Colonic mucosa (tissue), 4 donors: Measurements from ENCODE around the gene C10orf90. TPM values are rescaled to one million over a fixed set of nuclear protein-coding genes. Genes with fewer than 3 reads are reported as not detected.

Experiments
- DNase-seq: peaks from one replicate; pipeline ENCODE4 v3.0.0-alpha.2; 2020
- H3K27ac ChIP-seq: fragments of 200-600 bp; one replicate; pipeline ENCODE4 v1.8.0; 2021
- H3K27me3 ChIP-seq: fragments of 200-600 bp; one replicate; pipeline ENCODE4 v1.8.0; 2021
- H3K36me3 ChIP-seq: fragments of 200-600 bp; one replicate; pipeline ENCODE4 v1.8.0; 2021
- H3K4me1 ChIP-seq: fragments of 200-600 bp; one replicate; pipeline ENCODE4 v1.8.0; 2021; ENCODE audit warnings: mild to moderate bottlenecking
- H3K4me3 ChIP-seq: fragments of 200-600 bp; one replicate; pipeline ENCODE4 v1.8.0; 2021
- H3K9ac ChIP-seq, 2 donors: one replicate each; pipeline ENCODE4 v1.7.0; 2013; ENCODE audit warnings: control low read depth in 2 of 2, low read depth in 2 of 2, low read length in 2 of 2
- H3K9me3 ChIP-seq: fragments of 200-600 bp; one replicate; pipeline ENCODE4 v1.8.0; 2021
- intact Hi-C: fragments of 100-400 bp; cut with DNase I; formaldehyde crosslinking; loops from one replicate; pipeline ENCODE4 v1.14.1; 2022
- total RNA-seq, 2 donors: library from RNA; stranded (reverse); fragmentation: NEBNext Ultra II Directional in 1 of 2; extraction: Animal tissue kit (Norgen Biotek cat#: 25700) in 1 of 2; gene quantifications; one replicate each; pipeline ENCODE4 v1.2.1, GENCODE V29; 2021
- TF ChIP-seq, protein P1 (sequence below): fragments of 200-600 bp; IDR thresholded peaks from one replicate; pipeline ENCODE4 v1.8.0; 2022; ENCODE audit warnings: antibody characterized with exemption, mild to moderate bottlenecking
- donor health status: healthy.
- donor health status: DM: no; HTN: no; CAD: no.
- donor health status: DM: no; HTN: no; CAD: no.

C10orf90 gene
- total RNA-seq, 2 donors from 2014 or later = not detected

DNA sequence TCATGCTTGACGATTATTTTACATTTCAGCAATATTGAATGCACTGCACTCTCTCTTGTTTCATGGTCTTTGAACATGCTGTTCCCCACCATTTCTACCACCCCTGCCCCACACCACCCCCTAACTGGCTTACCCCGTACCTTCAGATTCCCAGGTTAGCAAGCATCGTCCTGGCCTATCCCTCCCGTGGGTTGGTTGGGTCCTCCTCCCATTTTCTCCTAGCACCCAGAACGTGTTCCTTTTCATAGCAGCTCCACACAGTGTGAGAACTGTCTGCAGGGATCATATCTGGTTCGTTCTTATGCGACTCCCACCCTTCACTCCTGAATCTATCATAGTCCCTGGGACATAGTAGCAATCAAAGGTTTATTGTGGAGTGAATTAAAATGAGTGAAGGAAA is 48.6 kb downstream of the C10orf90 start:
- H3K27ac ChIP-seq = no peak overlapping the region
- TF ChIP-seq, protein P1, sequence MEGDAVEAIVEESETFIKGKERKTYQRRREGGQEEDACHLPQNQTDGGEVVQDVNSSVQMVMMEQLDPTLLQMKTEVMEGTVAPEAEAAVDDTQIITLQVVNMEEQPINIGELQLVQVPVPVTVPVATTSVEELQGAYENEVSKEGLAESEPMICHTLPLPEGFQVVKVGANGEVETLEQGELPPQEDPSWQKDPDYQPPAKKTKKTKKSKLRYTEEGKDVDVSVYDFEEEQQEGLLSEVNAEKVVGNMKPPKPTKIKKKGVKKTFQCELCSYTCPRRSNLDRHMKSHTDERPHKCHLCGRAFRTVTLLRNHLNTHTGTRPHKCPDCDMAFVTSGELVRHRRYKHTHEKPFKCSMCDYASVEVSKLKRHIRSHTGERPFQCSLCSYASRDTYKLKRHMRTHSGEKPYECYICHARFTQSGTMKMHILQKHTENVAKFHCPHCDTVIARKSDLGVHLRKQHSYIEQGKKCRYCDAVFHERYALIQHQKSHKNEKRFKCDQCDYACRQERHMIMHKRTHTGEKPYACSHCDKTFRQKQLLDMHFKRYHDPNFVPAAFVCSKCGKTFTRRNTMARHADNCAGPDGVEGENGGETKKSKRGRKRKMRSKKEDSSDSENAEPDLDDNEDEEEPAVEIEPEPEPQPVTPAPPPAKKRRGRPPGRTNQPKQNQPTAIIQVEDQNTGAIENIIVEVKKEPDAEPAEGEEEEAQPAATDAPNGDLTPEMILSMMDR = no peak
- H3K4me1 ChIP-seq = no peaks in the 10 kb centered on the region
- no peak for DNase-seq
- no peaks in the 10 kb centered on the region for H3K27me3 ChIP-seq
- no peaks in the 10 kb centered on the region for H3K36me3 ChIP-seq
- intact Hi-C loops = no loop called here
- H3K4me3 ChIP-seq = no peak overlapping the region
- no peak overlapping the region for H3K9ac ChIP-seq
- H3K9me3 ChIP-seq = no peaks in the 10 kb centered on the region

DNA sequence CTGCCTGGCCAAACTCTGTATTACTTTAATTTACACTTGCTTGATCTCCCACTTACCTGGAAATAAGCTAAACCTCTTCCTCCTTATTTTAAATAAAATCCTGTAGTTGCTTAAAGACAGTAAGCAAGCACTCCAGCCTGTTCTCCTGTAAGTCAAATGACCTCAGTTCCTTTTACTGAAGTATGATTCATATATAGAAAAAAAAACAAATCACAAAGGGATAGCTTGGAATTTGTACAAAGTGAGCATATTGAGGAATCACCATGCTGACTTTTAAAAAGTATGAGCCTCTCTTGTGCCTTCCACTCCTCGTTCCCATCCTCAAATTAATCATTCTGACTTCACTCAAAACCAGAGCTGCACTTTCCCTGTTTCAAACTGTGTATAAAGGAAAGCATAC is 52.0 kb downstream of the C10orf90 start:
- H3K9ac ChIP-seq = no peak overlapping the region
- TF ChIP-seq, protein P1 = no peak
- intact Hi-C loops = no loop called here
- H3K9me3 ChIP-seq = no peaks in the 10 kb centered on the region
- DNase-seq = no peak
- no peaks in the 10 kb centered on the region for H3K27me3 ChIP-seq
- H3K36me3 ChIP-seq = no peaks in the 10 kb centered on the region
- H3K27ac ChIP-seq = no peak overlapping the region
- no peaks in the 10 kb centered on the region for H3K4me1 ChIP-seq
- H3K4me3 ChIP-seq = no peak overlapping the region

DNA sequence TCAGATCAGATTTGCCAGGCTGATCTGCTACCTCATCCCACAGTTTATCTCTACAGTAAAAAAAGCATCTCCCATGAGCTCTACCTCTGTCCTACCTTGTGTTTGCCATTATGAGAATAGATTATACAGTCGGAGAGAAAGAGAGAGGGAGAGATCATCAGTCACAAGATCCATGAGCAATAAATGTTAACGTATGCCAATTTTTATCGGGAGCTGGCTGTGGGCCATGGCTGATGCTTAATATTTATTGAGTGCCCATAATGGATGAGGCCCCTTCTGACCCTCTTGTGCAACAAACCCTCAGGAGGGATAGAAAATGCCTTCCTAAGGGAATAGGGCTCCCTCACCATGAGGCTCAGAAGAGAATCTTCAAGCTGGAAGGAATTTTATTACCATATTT is 52.8 kb downstream of the C10orf90 start:
- Histone ChIP-seq H3K4me1 (no peaks in the 10 kb centered on the region), H3K9ac (no peak overlapping the region), H3K9me3 (no peaks in the 10 kb centered on the region), H3K27me3 (no peaks in the 10 kb centered on the region), H3K4me3 (no peak overlapping the region), H3K36me3 (no peaks in the 10 kb centered on the region), H3K27ac (no peak overlapping the region)
- TF ChIP-seq, protein P1 = no peak
- intact Hi-C loops = no loop called here
- DNase-seq = no peak

DNA sequence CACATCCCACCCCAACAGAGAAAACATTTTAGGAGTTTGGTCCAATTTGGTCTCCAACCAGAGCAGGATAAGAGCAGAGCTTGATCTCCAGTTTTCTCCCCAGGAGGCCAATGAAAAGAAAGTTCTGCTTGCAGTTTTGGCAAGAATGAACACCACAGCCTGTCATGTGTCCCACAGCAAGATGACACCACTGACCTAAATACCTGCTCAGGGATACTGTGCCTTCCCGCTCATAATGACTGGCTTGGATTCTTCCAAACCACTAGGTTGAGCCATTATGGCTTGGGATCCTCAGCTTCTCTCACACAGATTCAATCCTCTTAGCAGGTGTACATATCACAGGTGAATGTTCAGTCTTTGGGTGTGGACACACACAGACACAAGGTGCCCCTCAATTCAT is 53.3 kb downstream of the C10orf90 start:
- Histone ChIP-seq H3K9me3 (no peaks in the 10 kb centered on the region), H3K9ac (no peak overlapping the region), H3K27ac (no peak overlapping the region), H3K4me3 (no peak overlapping the region), H3K4me1 (no peaks in the 10 kb centered on the region), H3K27me3 (no peaks in the 10 kb centered on the region), H3K36me3 (no peaks in the 10 kb centered on the region)
- DNase-seq = no peak
- intact Hi-C loops = no loop called here
- TF ChIP-seq, protein P1 = no peak

DNA sequence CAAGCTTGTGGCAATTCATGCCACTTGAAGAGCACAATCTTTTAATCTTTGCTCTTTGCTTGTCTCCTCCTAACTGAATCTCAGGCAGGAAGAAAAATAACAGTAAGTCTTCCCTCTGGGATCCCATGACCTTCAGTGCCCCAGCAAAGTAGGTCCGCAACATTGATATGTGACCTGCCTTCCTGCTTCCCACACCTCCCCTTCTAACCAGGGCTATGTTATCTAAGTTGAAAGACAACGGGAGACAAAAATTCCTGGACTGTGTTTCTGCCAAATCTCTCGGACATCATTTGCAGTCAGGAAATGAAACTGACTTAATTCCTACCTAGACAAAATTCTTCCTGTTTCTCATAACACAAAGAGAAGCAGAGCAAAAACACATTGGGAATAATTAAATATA is 53.8 kb downstream of the C10orf90 start:
- no peak overlapping the region for H3K4me3 ChIP-seq

More for the DNA sequence above, 53.8 kb downstream of the C10orf90 start:
- DNase-seq = no peak
- Histone ChIP-seq H3K9me3 (no peaks in the 10 kb centered on the region), H3K36me3 (no peaks in the 10 kb centered on the region), H3K4me1 (no peaks in the 10 kb centered on the region), H3K27me3 (no peaks in the 10 kb centered on the region), H3K9ac (no peak overlapping the region), H3K27ac (no peak overlapping the region)
- intact Hi-C loops = no loop called here
- TF ChIP-seq, protein P1 = no peak
